ENCODE results near the gene NKD2. TPM values are rescaled to one million over a fixed set of nuclear protein-coding genes. Genes with fewer than 3 reads are reported as not detected.
"Not testable (repeated sequence)": the region's sequence is repeated elsewhere in the genome, so short reads cannot be mapped to it uniquely, and the experiment has no call there.

The NKD2 gene
- total RNA-seq, 1 experiment from 2014 or later = 1.9 TPM

GRCh38 chr5:1017691-1018455 is 9.3 kb downstream of the NKD2 start:
- in situ Hi-C loops (cut with HindIII; ENCODE audit: low pct_unique_long_range_greater_than_20kb, low sequenced_read_pairs) = no loop called here
- DNase-seq (ENCODE audit: low read depth, low spot score) = no peak

- in situ Hi-C loops (cut with HindIII; ENCODE audit: low pct_unique_long_range_greater_than_20kb, low sequenced_read_pairs) = no loop called here
- DNase-seq (ENCODE audit: low read depth, low spot score) = no peak
Measured at GRCh38 chr5:1018596-1018995, 10.0 kb downstream of the NKD2 start.

GRCh38 chr5:1019001-1019905 is 10.7 kb downstream of the NKD2 start:
- DNase-seq (ENCODE audit: low read depth, low spot score) = no peak
- in situ Hi-C loops (cut with HindIII; ENCODE audit: low pct_unique_long_range_greater_than_20kb, low sequenced_read_pairs) = no loop called here

- no peak for DNase-seq (ENCODE audit: low read depth, low spot score)
- in situ Hi-C loops (cut with HindIII; ENCODE audit: low pct_unique_long_range_greater_than_20kb, low sequenced_read_pairs) = no loop called here
Measured at GRCh38 chr5:1020452-1020961, 11.9 kb downstream of the NKD2 start.

- in situ Hi-C loops (cut with HindIII; ENCODE audit: low pct_unique_long_range_greater_than_20kb, low sequenced_read_pairs) = no loop called here
- DNase-seq (ENCODE audit: low read depth, low spot score) = no peak
Measured at GRCh38 chr5:1021136-1021968, 12.8 kb downstream of the NKD2 start.

GRCh38 chr5:1021969-1022336 is 13.4 kb downstream of the NKD2 start:
- in situ Hi-C loops (cut with HindIII; ENCODE audit: low pct_unique_long_range_greater_than_20kb, low sequenced_read_pairs); DNase-seq (ENCODE audit: low read depth, low spot score): not testable (repeated sequence)

- no peak for DNase-seq (ENCODE audit: low read depth, low spot score)
- in situ Hi-C loops (cut with HindIII; ENCODE audit: low pct_unique_long_range_greater_than_20kb, low sequenced_read_pairs) = no loop called here
Measured at GRCh38 chr5:1026700-1027621, 18.4 kb downstream of the NKD2 start.

- in situ Hi-C loops (cut with HindIII; ENCODE audit: low pct_unique_long_range_greater_than_20kb, low sequenced_read_pairs) = no loop called here
- DNase-seq (ENCODE audit: low read depth, low spot score) = no peak
Measured at GRCh38 chr5:1027631-1028441, 19.2 kb downstream of the NKD2 start.

- in situ Hi-C loops (cut with HindIII; ENCODE audit: low pct_unique_long_range_greater_than_20kb, low sequenced_read_pairs) = no loop called here
- DNase-seq (ENCODE audit: low read depth, low spot score) = no peak
Measured at GRCh38 chr5:1028481-1029281, 20.1 kb downstream of the NKD2 start.

- in situ Hi-C loops (cut with HindIII; ENCODE audit: low pct_unique_long_range_greater_than_20kb, low sequenced_read_pairs) = no loop called here
- DNase-seq (ENCODE audit: low read depth, low spot score) = no peak
Measured at GRCh38 chr5:1029282-1029944, 20.8 kb downstream of the NKD2 start.

- in situ Hi-C loops (cut with HindIII; ENCODE audit: low pct_unique_long_range_greater_than_20kb, low sequenced_read_pairs) = no loop called here
- DNase-seq (ENCODE audit: low read depth, low spot score) = no peak
Measured at GRCh38 chr5:1029945-1030625, 21.5 kb downstream of the NKD2 start.

GRCh38 chr5:1030801-1031271 is 22.2 kb downstream of the NKD2 start:
- in situ Hi-C loops (cut with HindIII; ENCODE audit: low pct_unique_long_range_greater_than_20kb, low sequenced_read_pairs) = no loop called here
- no peak for DNase-seq (ENCODE audit: low read depth, low spot score)

GRCh38 chr5:1031306-1031959 is 22.8 kb downstream of the NKD2 start:
- in situ Hi-C loops (cut with HindIII; ENCODE audit: low pct_unique_long_range_greater_than_20kb, low sequenced_read_pairs) = no loop called here
- DNase-seq (ENCODE audit: low read depth, low spot score) = no peak

- DNase-seq (ENCODE audit: low read depth, low spot score) = no peak
- in situ Hi-C loops (cut with HindIII; ENCODE audit: low pct_unique_long_range_greater_than_20kb, low sequenced_read_pairs) = no loop called here
Measured at GRCh38 chr5:1032011-1032410, 23.4 kb downstream of the NKD2 start.
